GM19238 (cell line): ENCODE results near the gene SMPD3.
A peak's percentile ranks its signal among the peaks of the same experiment; 100 is the strongest.

Experiments used
- DNase-seq: peaks from one replicate; pipeline ENCODE4 v3.0.0; 2011; ENCODE audit warnings: low spot score; ENCODE audit not compliant: insufficient read length

The SMPD3 gene

DNA sequence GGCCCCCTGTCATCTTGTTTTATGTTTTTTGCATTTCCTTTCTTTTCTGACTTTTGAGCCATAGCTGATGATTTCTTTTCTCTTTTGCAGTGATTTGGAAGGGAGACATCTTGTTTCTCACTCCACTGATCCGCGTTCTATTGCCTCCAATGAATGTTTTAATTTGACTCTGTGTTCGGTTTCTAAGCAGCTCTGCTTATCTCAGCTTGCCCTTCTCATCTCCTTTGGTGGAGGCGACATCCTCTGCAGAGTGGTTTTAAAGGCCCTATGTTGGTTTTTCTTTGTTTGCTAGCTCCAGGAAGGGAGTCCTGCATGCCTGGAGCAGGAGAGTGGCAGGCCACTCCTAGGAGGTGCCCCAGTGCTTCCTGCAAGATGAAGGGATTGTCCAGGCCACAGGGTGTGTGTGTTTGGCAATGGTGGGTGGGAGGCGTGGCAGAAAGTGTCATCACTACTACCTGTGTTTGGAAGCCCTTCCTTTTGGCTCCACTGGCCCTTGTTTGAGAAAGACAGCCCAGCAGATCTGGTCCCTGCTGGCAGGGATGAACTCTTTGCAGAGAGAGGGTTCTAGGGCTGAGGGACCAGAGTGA, 13.6 kb downstream of the SMPD3 start:
- no peak for DNase-seq

DNA sequence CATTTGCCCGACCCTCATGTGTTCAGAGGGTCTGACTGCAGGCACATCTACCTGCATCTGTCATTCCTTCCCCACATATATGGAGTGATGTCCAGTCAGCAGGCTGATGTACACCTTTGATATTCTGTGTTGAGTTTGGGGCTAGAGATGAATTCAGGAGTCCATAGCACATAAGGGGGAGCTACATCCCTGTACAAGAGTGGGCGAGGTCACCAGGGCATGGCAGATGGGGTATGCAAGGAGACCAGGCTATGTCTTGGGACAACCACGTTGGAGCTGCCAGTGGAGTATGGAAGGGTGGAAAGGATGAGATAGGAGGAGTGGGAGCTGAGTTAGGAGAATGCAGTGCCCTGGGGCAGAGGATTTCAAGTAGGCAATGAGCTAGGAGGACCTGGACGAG, 15.0 kb downstream of the SMPD3 start:
- DNase-seq: no peak

DNA sequence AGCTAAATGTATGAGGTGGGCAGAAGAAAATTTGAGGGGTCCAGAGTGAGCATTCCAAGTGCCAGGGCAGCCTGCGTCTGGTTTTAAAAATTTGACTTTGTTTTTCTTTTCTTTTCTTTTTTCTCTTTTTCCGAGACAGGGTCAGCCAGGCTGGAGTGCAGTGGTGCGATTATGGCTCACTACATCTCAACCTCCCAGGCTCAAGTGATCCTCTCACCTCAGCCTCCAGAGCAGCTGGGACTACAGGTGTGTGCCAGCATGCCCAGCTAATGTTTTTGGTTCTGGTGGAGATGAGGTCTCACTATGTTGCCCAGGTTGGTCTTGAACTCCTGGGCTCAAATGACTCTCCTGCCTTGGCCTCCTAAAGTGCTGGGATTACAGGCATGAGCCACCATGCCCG, 15.6 kb downstream of the SMPD3 start:
- DNase-seq: no peak

GRCh38 chr16:68429076-68429854, 19.0 kb downstream of the SMPD3 start:
- no peak for DNase-seq

GRCh38 chr16:68427649-68428303, 20.5 kb downstream of the SMPD3 start:
- DNase-seq: no peak

GRCh38 chr16:68426347-68426652, 22.0 kb downstream of the SMPD3 start:
- no peak for DNase-seq

DNA sequence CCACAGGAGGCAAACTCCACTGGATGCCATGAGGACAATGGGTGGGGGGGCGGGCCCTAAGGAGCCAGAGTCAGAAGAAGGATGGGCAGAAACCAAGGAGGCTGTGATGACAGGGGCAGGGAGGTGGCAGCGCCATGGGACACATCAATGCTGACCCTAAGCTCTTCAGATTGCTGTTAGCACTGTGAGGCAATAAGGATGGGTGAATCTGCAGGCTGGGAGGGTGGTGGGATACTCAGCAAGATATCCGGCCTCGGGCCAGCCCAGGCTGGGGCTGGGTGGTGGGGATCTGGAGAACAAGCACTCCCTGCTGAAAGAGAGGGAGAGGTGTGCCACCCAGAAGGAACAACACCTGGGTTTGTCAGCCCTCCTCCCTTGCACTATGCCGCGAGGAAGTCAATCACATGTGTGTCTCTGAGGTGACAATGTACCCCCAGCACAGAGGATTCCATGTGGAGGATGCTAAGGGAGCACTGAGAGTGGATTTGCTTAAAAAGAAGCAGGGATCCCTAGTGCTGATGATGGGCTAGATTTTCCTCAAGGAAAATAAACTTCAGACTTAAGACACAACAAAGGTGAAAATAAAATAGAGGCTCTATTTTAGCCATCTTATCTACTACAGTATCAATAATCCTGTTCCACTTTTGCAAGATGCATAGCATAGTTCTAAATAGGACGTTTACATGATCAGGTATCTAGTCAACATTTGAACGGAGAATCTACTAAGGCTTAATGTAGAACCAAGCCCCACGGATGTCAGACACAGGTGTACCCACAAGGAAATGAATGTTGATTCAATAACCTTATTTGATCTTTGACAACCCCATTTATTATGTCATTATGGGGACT, 22.6 kb downstream of the SMPD3 start:
- no peak for DNase-seq

DNA sequence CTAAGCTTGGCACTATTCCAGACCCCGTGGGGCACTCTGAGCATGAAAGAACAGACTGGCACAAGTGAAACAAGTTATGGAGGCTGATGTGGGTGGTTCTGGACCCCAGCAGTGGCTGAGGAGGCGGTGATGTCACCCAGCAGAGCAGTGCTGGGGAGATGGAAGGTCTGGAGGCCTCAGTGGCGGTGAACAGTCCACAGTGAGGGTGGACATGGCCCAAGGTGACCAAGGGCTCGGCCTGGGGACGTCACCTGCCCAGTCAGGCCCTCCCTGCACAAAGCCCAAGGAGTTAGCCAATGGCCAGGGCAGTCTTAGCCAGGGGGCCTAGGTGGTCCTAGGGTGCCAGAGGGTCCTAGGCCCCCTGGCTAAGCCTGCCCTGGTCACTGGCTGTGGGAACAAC, 24.5 kb downstream of the SMPD3 start:
- no peak for DNase-seq

DNA sequence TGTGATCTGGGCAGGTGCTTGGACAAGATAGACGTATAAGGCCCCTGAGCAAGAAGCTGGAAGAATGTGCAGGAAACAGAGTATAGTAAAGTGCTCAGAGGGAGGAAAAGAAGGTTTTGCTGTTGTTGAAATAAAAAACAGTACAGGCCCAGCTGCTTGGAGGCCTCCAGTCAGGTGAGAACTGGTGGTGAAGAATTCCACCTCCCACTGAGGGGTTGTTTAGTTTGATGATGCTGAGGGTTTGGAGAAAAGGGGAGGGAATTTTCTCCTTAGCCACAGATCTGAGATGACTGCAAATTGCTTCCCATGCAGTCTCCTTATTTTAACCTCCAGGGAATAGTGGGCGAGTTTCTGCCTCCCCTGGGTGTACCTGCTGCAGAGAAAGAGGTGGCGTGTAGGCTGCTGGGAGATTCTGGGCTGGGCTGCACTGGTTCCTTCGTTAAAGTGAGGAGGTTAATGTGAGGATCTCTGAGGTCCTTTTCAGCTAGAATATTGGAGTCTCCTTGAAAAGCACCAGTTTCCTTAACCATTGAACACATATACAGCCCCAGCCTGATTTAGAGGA, 25.8 kb downstream of the SMPD3 start:
- DNase-seq: no peak

GRCh38 chr16:68421076-68421475, 27.2 kb downstream of the SMPD3 start:
- no peak for DNase-seq

GRCh38 chr16:68420366-68420942, 27.9 kb downstream of the SMPD3 start:
- no peak for DNase-seq

DNA sequence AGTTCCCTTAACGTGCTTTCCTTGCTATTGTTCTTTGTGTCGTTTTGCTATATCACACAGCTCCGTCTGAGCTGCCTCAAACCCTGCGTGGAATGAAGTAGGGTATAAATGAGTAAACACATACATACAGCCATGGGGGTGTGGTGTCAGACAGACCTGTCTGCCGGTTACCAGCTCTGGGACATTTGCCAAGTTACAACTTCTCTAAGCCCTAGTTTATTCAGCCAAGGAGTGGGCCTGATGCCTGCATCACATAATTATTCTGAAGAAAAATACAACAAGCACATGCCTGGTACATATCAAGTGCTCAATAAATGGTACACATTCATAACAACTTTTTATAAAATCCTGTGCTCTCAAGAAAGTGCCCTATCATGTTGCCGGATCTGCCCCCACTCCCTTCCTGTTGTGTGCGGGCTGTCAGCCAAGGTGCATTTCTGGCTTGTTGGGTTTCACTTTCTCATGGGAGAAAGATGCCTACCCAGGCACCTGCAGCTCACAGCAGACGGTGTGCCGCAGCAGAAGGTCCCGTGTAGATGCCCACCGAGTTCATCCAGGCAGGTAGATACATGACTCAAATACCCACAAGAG, 30.5 kb downstream of the SMPD3 start:
- peak; percentile 75 for DNase-seq

GRCh38 chr16:68416057-68417046, 32.0 kb downstream of the SMPD3 start:
- no peak for DNase-seq

DNA sequence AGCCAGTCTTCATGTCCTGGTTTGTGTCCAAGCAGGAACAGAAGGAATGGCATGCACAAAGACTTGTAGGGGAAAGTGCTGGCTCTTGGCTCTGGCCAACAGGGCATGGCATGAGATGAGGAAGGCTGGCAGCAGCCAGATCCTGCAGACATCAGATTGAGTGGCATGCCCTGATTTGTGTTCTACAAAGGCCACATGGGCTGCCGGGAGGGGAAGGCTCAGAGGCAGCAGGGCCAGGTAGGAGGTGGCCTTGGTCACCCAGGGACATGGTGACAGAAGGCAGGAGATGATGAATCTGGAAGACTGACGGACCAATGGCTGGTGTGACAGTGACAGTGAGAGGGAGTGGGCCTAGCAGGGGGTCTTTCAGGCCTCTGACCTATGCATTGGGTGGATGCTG, 33.7 kb downstream of the SMPD3 start:
- DNase-seq: no peak

DNA sequence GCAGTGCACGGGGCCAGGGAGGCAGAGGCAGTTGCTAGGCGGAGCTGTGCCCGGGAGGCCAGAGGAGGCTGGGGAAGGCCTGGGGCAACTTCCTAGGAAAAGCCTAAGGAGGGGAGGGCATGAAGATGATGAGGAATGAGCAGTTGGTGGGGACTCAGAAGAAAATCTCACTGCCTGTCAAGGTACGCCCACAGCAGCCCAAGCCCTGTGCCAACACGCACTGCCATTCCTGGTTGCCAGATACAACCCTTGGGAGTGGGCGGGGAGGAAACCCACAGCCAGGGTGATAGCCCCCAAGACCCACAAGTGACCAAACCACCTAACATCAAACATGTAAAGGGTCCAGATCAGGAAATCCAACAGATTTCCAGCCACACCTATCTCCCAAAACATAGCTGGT, 36.2 kb downstream of the SMPD3 start:
- no peak for DNase-seq

DNA sequence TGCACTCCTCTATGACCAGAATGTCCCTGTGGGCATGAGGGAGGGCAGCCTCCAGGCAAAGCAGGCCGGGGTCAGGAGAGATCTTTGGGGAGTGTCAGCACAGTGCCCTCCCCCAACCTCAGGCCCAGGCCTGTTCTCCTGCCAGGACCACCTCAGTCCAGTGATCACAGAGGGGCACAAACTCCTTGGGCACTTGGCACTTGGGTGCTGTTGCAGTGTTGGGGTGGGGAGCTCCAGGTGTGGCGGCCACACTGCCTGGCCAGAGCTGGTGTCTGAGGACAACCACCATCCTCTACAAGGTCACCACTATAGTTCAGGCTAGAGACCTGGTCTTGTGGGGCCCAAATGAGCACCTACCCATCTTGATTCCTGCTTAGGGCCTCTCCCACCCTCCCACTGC, 37.2 kb downstream of the SMPD3 start:
- no peak for DNase-seq

DNA sequence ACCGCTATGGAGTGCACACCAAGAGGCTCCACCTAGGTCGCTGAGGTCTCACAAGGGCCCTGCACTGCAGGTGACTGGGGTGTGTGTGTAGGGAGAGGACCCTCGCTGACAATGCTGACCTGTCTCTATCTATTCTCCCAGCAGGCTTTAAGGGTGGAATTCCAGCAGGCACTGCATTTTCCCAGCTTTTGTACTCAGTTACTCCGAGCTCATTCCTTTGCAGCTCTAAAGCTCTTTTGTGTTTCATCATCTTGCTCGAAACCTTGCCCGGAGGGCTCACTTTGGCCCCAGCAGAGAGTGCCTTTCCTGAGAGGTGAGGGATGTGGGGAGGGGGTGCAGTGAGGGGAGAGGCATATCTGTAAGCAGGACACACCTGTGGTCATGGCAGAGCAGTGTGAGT, 39.3 kb downstream of the SMPD3 start:
- no peak for DNase-seq

- DNase-seq: no peak
Measured at GRCh38 chr16:68408428-68408827, 39.9 kb downstream of the SMPD3 start.

DNA sequence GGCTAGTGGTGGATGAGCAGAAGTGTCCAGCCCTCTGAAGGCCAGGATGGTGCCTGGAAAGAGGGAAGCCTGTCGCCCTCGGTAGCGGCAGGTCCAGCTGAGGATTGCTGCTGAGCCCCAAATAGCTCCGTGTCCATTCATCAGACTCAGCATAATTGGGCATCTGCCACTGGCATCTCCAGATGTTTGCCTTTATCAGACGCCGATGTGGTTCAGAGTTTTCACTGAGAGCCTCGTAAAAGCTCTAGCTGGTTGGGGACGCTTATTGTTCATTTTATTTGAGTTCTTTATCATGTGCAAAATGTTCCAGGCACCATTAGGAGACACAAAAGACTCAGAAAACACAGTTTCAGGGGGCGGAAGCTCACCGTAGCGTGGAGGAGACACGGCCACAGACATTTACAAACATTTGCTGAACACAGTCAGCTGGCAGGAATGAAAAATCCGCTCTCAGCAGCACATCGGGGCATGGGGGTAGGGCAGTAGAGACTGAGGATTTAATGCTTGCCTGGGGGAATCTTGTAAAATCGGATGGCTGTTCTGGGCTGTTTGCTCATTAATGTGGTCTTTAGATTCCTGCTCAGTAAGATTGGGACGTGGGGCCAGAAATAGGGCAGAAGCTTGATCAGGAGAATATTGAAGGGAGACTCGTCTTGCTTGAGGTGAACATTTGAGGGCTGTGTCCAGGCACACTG, 41.7 kb downstream of the SMPD3 start:
- no peak for DNase-seq
